IMR-90 (cell line): ENCODE measurements around the gene FOXF1. TPM values are rescaled to one million over a fixed set of nuclear protein-coding genes. Genes with fewer than 3 reads are reported as not detected.

ENCODE experiments used
- ATAC-seq: fragments of 200-7000 bp; cut with Tn5 transposase; 2 replicates; pipeline ENCODE4 v1.9.1; 2020; ENCODE audit warnings: low read depth, mild to moderate bottlenecking, moderate library complexity
- BruUV-seq: library from RNA; stranded (reverse); fragments of 400-500 nt; replicated peaks from 2 replicates; lab custom pipeline; 2021; lab: Mats Ljungman, UMichigan
- CTCF ChIA-PET: fragments of 300-600 bp; formaldehyde crosslinking; extraction: SDS; loops from one replicate; lab custom pipeline; 2021; ENCODE audit warnings: antibody characterized with exemption; lab: Yijun Ruan, JAX
- POLR2A ChIA-PET: fragments of 300-600 bp; sonication (Branson Sonifier 250); formaldehyde crosslinking; loops from one replicate; lab custom pipeline; 2022; ENCODE audit warnings: antibody characterized with exemption; ENCODE audit not compliant: unreplicated experiment; lab: Charles Lee
- DNase-seq: peaks from one replicate; pipeline ENCODE4 v3.0.0; 2013
- H2AFZ ChIP-seq: replicated peaks from 2 replicates; pipeline ENCODE3; 2013; ENCODE audit warnings: low read length, mild to moderate bottlenecking; ENCODE audit not compliant: poor library complexity
- H2AK5ac ChIP-seq: 2 replicates; pipeline ENCODE4 v1.6.1; 2013; ENCODE audit warnings: low read depth, low read length, inconsistent platforms
- H2AK9ac ChIP-seq: replicated peaks from 2 replicates; pipeline ENCODE3; 2013; ENCODE audit warnings: mild to moderate bottlenecking, low read depth, low read length, moderate library complexity; ENCODE audit not compliant: poor library complexity
- H2BK120ac ChIP-seq: 2 replicates; pipeline ENCODE4 v1.6.1; 2013; ENCODE audit warnings: low read depth, low read length, inconsistent platforms
- H2BK15ac ChIP-seq: 3 replicates; pipeline ENCODE4 v1.6.1; 2013; ENCODE audit warnings: low read depth, low read length, inconsistent platforms
- H2BK20ac ChIP-seq: 2 replicates; pipeline ENCODE4 v1.6.1; 2013; ENCODE audit warnings: low read depth, mild to moderate bottlenecking, inconsistent platforms, low read length, moderate library complexity
- H2BK5ac ChIP-seq: 2 replicates; pipeline ENCODE4 v1.6.1; 2013; ENCODE audit warnings: mild to moderate bottlenecking, low read depth, low read length, inconsistent platforms; ENCODE audit not compliant: poor library complexity, severe bottlenecking
- H3K14ac ChIP-seq: replicated peaks from 2 replicates; pipeline ENCODE4 v1.6.1; 2013; ENCODE audit warnings: low read depth, low read length, inconsistent platforms
- H3K18ac ChIP-seq: 2 replicates; pipeline ENCODE4 v1.6.1; 2013; ENCODE audit warnings: low read depth, low read length, control low read depth
- H3K23ac ChIP-seq: 2 replicates; pipeline ENCODE4 v1.6.1; 2013; ENCODE audit warnings: low read depth, low read length, inconsistent platforms
- H3K27ac ChIP-seq: 2 replicates; pipeline ENCODE4 v1.5.1; 2013; ENCODE audit warnings: mild to moderate bottlenecking, control low read depth, low read length; ENCODE audit not compliant: insufficient read depth
- H3K27me3 ChIP-seq: 2 replicates; pipeline ENCODE4 v1.6.1; 2013; ENCODE audit warnings: low read length; ENCODE audit not compliant: control insufficient read depth, insufficient read depth
- H3K36me3 ChIP-seq: 2 replicates; pipeline ENCODE4 v1.6.1; 2013; ENCODE audit warnings: low read length, mixed read lengths; ENCODE audit not compliant: control insufficient read depth, insufficient read depth
- H3K4ac ChIP-seq: 2 replicates; pipeline ENCODE4 v1.6.1; 2013; ENCODE audit warnings: low read depth, low read length, inconsistent platforms
- H3K4me1 ChIP-seq: 2 replicates; pipeline ENCODE4 v1.6.1; 2013; ENCODE audit warnings: low read length, mixed read lengths; ENCODE audit not compliant: control insufficient read depth, insufficient read depth
- H3K4me2 ChIP-seq: 2 replicates; pipeline ENCODE4 v1.6.1; 2013; ENCODE audit warnings: low read depth, mild to moderate bottlenecking, control low read depth, low read length, moderate library complexity
- H3K4me3 ChIP-seq: 2 replicates; pipeline ENCODE4 v1.5.1; 2013; ENCODE audit warnings: low read depth, mild to moderate bottlenecking, control low read depth, low read length, moderate library complexity; ENCODE audit not compliant: insufficient read depth
- H3K56ac ChIP-seq: 2 replicates; pipeline ENCODE4 v1.6.1; 2013; ENCODE audit warnings: low read length, inconsistent platforms; ENCODE audit not compliant: insufficient read depth; ENCODE audit errors: extremely low read depth
- H3K79me1 ChIP-seq, 2 experiments: 2 replicates each; pipeline ENCODE4 v1.6.1; 2013; ENCODE audit warnings: low read length in 2 of 2, inconsistent platforms in 1 of 2, low read depth in 1 of 2
- H3K9ac ChIP-seq: 2 replicates; pipeline ENCODE4 v1.6.1; 2013; ENCODE audit warnings: low read depth, low read length, control low read depth
- H3K9me1 ChIP-seq: 2 replicates; pipeline ENCODE4 v1.6.1; 2013; ENCODE audit warnings: low read length, inconsistent platforms; ENCODE audit not compliant: insufficient read depth
- H3K9me3 ChIP-seq: 2 replicates; pipeline ENCODE4 v1.6.1; 2013; ENCODE audit warnings: low read length; ENCODE audit not compliant: control insufficient read depth, insufficient read depth
- H4K20me1 ChIP-seq: 2 replicates; pipeline ENCODE4 v1.6.1; 2013; ENCODE audit warnings: low read length, inconsistent platforms; ENCODE audit not compliant: insufficient read depth
- H4K5ac ChIP-seq: 2 replicates; pipeline ENCODE4 v1.6.1; 2013; ENCODE audit warnings: mild to moderate bottlenecking, low read depth, low read length, control low read depth
- H4K8ac ChIP-seq, 2 experiments: 2 replicates each; pipeline ENCODE4 v1.6.1; 2013; ENCODE audit warnings: low read depth in 2 of 2, low read length in 2 of 2, control low read depth in 1 of 2, inconsistent platforms in 1 of 2
- H4K91ac ChIP-seq: 2 replicates; pipeline ENCODE4 v1.6.1; 2013; ENCODE audit warnings: low read depth, low read length, inconsistent platforms; ENCODE audit not compliant: insufficient read depth
- BHLHE40 ChIP-seq: fragments of 150-350 bp; IDR thresholded peaks from 2 replicates; pipeline ENCODE4 v1.6.1; 2016; ENCODE audit warnings: mild to moderate bottlenecking, low read depth, low read length
- FOS ChIP-seq: fragments of 150-350 bp; IDR thresholded peaks from 2 replicates; pipeline ENCODE4 v1.6.1; 2016; ENCODE audit warnings: low read depth, low read length
- POLR2A ChIP-seq: IDR thresholded peaks from 2 replicates; pipeline ENCODE4 v1.6.1; 2012; ENCODE audit warnings: mild to moderate bottlenecking, low read depth, low read length
- RCOR1 ChIP-seq: IDR thresholded peaks from 2 replicates; pipeline ENCODE4 v1.6.1; 2012; ENCODE audit warnings: mild to moderate bottlenecking, low read length, improper control_type of control experiment; ENCODE audit not compliant: insufficient replicate concordance
- SMC3 ChIP-seq: fragments of 150-350 bp; IDR thresholded peaks from 2 replicates; pipeline ENCODE4 v1.6.1; 2016; ENCODE audit warnings: low read depth, mild to moderate bottlenecking, antibody characterized with exemption, low read length, moderate library complexity
- WGBS, 2 experiments: methylation state at CpG; one replicate each; pipeline versions ENCODE4 v1.1.5 to v1.1.7; 2013; ENCODE audit warnings: missing lambda C conversion rate in 2 of 2; ENCODE audit not compliant: insufficient read length in 1 of 2; ENCODE audit errors: extremely low coverage in 2 of 2; 5-methylcytosine and 5-hydroxymethylcytosine counted together
- dilution Hi-C: fragments of 300-500 bp; cut with HindIII; formaldehyde crosslinking; loops from one replicate; pipeline ENCODE4 v1.14.3; 2018; ENCODE audit warnings: low sequenced_read_pairs; ENCODE audit not compliant: unreplicated experiment
- in situ Hi-C: fragments of 300-500 bp; cut with MboI; formaldehyde crosslinking; loops from 3 replicates; pipeline ENCODE4 v1.14.3; 2019; ENCODE audit warnings: low sequenced_read_pairs, inconsistent platforms, mixed read lengths
- intact Hi-C: fragments of 100-400 bp; cut with micrococcal nuclease; formaldehyde crosslinking; loops from 2 replicates; pipeline ENCODE4 v1.10.0; 2022
- polyA plus RNA-seq, 3 experiments: library from polyadenylated mRNA; depleted of rRNA; stranded (reverse); fragments of >200 nt; gene quantifications; 2 replicates each; pipeline ENCODE4 v1.2.3, GENCODE V29; 2012; ENCODE audit warnings: low replicate concordance in 1 of 3
- total RNA-seq: library from RNA; depleted of rRNA; stranded (reverse); fragments of >200 nt; gene quantifications from 2 replicates; pipeline ENCODE4 v1.2.3, GENCODE V29; 2012
- TF ChIP-seq, protein P1 (sequence below): fragments of 150-350 bp; IDR thresholded peaks from 2 replicates; pipeline ENCODE4 v1.6.1; 2017; ENCODE audit warnings: mild to moderate bottlenecking, antibody characterized with exemption, low read length, low read depth
- TF ChIP-seq, protein P2 (sequence below): fragments of 150-350 bp; IDR thresholded peaks from 2 replicates; pipeline ENCODE4 v1.6.1; 2016; ENCODE audit warnings: low read depth, mild to moderate bottlenecking, low read length, moderate library complexity, borderline replicate concordance

The FOXF1 gene
- total and polyA plus RNA-seq, 2 of the 4 experiments (the other 2 are of a cell fraction), result 2.7 to 33.0 TPM

- peaks cover 0 to 17% of the 10 kb centered on the region in 2 experiments; a peak in 2 of 4 replicates for H3K79me1 ChIP-seq
- no peak overlapping the region for H4K5ac ChIP-seq
- no peak overlapping the region for H3K4ac ChIP-seq
- H4K91ac ChIP-seq, result no peak overlapping the region
- H4K8ac ChIP-seq, result no peak overlapping the region
- H3K4me3 ChIP-seq, result no peak overlapping the region
- CTCF ChIA-PET, result no interaction called here
- H2BK5ac ChIP-seq, result no peak overlapping the region
- no peak overlapping the region for H3K27ac ChIP-seq
- no peak overlapping the region for H2BK120ac ChIP-seq
- DNase-seq (no peak), ATAC-seq (no peak)
- no peak overlapping the region for H3K18ac ChIP-seq
- no peak overlapping the region for H3K14ac ChIP-seq
- no peak overlapping the region for H2AFZ ChIP-seq
- H3K4me1 ChIP-seq, result no peaks in the 10 kb centered on the region
- no peak overlapping the region for H3K23ac ChIP-seq
- intact Hi-C loops, result no loop called here
- no peaks in the 10 kb centered on the region for H3K9me1 ChIP-seq
- H3K27me3 ChIP-seq, result no peaks in the 10 kb centered on the region
- H2AK9ac ChIP-seq, result peak overlapping the region; percentile 79
- WGBS, 2 experiments, result 93% methylated on average over 12 of the region's 12 CpGs; no CpG with 5 or more reads in 1 of the 2 experiments
- TF ChIP-seq, protein P1, sequence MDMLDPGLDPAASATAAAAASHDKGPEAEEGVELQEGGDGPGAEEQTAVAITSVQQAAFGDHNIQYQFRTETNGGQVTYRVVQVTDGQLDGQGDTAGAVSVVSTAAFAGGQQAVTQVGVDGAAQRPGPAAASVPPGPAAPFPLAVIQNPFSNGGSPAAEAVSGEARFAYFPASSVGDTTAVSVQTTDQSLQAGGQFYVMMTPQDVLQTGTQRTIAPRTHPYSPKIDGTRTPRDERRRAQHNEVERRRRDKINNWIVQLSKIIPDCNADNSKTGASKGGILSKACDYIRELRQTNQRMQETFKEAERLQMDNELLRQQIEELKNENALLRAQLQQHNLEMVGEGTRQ, result no peak
- TF ChIP-seq BHLHE40, result no peak
- TF ChIP-seq, protein P2, sequence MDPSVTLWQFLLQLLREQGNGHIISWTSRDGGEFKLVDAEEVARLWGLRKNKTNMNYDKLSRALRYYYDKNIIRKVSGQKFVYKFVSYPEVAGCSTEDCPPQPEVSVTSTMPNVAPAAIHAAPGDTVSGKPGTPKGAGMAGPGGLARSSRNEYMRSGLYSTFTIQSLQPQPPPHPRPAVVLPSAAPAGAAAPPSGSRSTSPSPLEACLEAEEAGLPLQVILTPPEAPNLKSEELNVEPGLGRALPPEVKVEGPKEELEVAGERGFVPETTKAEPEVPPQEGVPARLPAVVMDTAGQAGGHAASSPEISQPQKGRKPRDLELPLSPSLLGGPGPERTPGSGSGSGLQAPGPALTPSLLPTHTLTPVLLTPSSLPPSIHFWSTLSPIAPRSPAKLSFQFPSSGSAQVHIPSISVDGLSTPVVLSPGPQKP, result no peak
- TF ChIP-seq RCOR1, result no peak
- TF ChIP-seq SMC3, result no peak
- TF ChIP-seq POLR2A, result no peak
- TF ChIP-seq FOS, result no peak
- dilution Hi-C loops, result no loop called here
- in situ Hi-C loops, result no loop called here
- H2BK15ac ChIP-seq, result no peak overlapping the region
- no peaks in the 10 kb centered on the region for H4K20me1 ChIP-seq
- H2AK5ac ChIP-seq, result no peak overlapping the region
- no peak overlapping the region for H3K56ac ChIP-seq
- POLR2A ChIA-PET, result no interaction called here
- no peak overlapping the region for H3K4me2 ChIP-seq
- no peaks in the 10 kb centered on the region for H3K9me3 ChIP-seq
- no peak overlapping the region for H2BK20ac ChIP-seq
- H3K9ac ChIP-seq, result no peak overlapping the region
- no TSS peak for BruUV-seq
- peaks cover 51% of the 10 kb centered on the region for H3K36me3 ChIP-seq
These were observed 35.2 kb downstream of the FOXF1 start for GRCh38 chr16:86545481-86545880.
